Measurements from ENCODE around the gene ACKR3.

ACKR3 gene

DNA sequence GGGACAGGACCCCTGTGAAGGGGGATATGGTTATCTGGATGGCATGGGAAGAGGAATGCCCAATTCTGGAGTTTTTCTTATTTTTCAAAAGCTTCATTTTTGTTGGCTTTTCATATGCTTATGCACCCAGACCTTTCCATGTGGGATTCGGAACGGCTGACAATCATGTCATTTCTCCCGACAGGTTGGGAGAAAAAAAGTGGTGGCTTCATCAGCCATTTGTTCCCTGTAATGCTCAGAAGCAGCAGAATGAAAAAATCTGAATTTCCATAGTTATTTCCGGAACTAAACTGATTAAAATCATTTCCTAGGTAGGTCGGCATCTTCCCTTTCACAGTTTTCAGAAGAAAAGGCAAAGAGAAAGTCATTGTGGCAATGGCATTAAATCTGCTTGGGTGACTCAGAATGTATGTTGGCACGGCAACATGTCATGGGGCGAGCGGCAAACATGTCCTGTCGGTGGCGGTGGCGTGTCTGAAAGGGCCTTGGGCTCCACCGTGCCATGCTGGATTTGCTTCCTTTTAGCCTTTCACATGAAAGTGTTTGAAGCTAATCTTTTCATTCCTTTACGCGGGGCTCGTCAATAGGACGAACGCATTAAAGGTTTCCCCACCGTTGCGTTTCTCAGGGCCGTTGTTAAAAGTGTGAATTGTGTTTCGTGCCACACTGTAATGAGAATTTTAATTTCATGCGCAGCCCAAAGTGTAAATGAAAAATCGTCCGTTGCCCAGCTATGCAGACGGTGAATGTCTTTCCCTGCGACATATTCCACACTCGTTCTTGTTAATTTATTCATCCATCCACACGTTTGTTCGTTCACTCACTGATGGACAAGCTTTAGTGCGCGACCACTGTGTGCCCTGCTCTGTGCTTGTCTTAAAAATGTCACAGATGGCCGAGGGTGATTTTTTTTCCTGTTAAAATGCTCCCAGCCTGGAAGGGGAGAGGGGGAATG lies 18.5 kb downstream of the ACKR3 start:
- Histone ChIP-seq H3K27me3 (ENCODE audit: control insufficient read depth, insufficient read depth, low read length) (no peaks in the 10 kb centered on the region), H3K4me1 (ENCODE audit: control insufficient read depth, insufficient read depth, low read length) (no peaks in the 10 kb centered on the region), H3K27ac (ENCODE audit: low read depth, low read length) (no peak overlapping the region), H3K9me3 (ENCODE audit: control insufficient read depth, insufficient read depth, low read depth, low read length) (peaks cover 5% of the 10 kb centered on the region; the same call in 1 of the 2 replicates), H3K4me3 (ENCODE audit: low read depth, low read length) (no peak overlapping the region), H3K9ac (ENCODE audit: low read length) (no peak overlapping the region), H3K36me3 (ENCODE audit: control insufficient read depth, insufficient read depth, low read length) (no peaks in the 10 kb centered on the region)

DNA sequence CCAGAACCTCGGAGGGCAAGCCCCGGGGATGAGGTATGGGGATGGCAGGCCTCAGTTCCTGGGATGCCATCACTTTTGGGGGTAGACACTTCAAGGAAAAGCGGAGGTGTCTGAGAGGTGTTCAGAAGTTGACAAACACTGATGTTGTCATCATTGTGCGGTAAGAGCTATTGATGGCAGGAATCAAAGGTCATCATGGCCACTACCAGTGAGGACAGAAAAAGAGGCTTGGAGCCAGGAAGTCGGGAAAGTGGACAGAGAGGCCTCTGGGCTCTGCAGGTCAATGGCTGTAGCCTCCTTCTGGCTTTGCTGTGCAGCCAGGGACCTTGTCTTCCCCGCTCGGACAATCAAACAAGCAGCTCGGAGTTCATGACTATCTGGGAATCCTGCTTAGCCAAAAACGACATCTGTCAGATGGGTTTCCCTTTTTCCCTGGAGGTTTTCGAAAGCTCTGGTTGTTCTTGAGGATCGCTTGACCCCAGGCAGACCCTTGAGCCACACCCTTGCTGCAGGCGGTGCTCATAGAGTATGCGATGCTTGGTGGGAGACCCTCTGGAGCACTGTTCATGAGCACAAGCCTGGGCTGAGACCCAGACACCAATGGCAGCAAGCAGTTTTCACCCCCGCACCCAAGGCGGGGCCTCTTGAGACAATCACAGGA lies 19.4 kb downstream of the ACKR3 start:
- Histone ChIP-seq H3K27ac (ENCODE audit: low read depth, low read length) (no peak overlapping the region), H3K36me3 (ENCODE audit: control insufficient read depth, insufficient read depth, low read length) (no peaks in the 10 kb centered on the region), H3K27me3 (ENCODE audit: control insufficient read depth, insufficient read depth, low read length) (no peaks in the 10 kb centered on the region), H3K9me3 (ENCODE audit: control insufficient read depth, insufficient read depth, low read depth, low read length) (peaks cover 5% of the 10 kb centered on the region; the same call in 1 of the 2 replicates), H3K9ac (ENCODE audit: low read length) (no peak overlapping the region), H3K4me1 (ENCODE audit: control insufficient read depth, insufficient read depth, low read length) (no peaks in the 10 kb centered on the region), H3K4me3 (ENCODE audit: low read depth, low read length) (no peak overlapping the region)

DNA sequence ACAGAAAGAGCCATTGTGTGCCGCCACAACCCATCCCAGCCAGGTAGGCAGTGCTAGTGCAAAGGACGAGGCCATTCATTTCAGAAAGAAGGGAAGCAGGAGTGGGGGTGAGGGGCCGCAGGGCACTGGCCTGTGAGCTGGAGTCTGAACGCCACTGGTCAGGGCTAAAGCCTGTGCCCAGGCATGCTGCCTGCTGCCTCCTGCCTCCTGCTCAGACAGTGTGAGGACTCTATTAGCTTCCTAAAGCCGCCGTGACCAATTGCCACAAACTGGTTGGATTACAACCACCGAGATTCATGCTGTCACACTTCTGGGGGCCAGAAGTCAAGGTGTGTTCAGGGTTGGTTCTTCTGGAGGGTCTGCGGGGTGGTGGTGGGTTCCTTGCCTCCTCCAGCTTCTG lies 21.2 kb downstream of the ACKR3 start:
- no peak overlapping the region for H3K9ac ChIP-seq (ENCODE audit: low read length)
- H3K4me3 ChIP-seq (ENCODE audit: low read depth, low read length): no peak overlapping the region
- H3K27me3 ChIP-seq (ENCODE audit: control insufficient read depth, insufficient read depth, low read length): no peaks in the 10 kb centered on the region
- peaks cover 5% of the 10 kb centered on the region; the same call in 1 of the 2 replicates for H3K9me3 ChIP-seq (ENCODE audit: control insufficient read depth, insufficient read depth, low read depth, low read length)
- no peaks in the 10 kb centered on the region for H3K4me1 ChIP-seq (ENCODE audit: control insufficient read depth, insufficient read depth, low read length)
- H3K27ac ChIP-seq (ENCODE audit: low read depth, low read length): no peak overlapping the region
- no peaks in the 10 kb centered on the region for H3K36me3 ChIP-seq (ENCODE audit: control insufficient read depth, insufficient read depth, low read length)

DNA sequence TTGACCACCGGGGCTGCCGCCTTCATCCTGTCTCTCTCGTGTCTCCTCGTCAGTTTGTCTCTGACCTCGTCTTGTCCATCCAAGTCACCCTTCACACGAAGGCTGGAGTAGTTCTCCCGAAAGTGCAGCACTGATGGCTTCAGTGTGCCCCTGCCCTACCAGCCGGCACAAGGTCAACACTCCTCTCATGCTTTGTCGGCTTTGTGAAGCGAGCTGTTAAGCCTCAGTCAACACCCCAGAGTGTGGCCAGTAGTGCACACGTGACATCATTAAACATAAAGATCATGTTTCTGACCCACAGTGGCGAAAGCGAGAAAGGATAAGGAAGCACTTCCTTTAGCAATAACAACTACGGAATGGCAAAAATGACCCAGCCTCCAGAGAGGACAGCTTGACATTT lies 23.2 kb downstream of the ACKR3 start:
- H3K4me1 ChIP-seq (ENCODE audit: control insufficient read depth, insufficient read depth, low read length): no peaks in the 10 kb centered on the region
- H3K4me3 ChIP-seq (ENCODE audit: low read depth, low read length): no peak overlapping the region
- no peak overlapping the region for H3K9ac ChIP-seq (ENCODE audit: low read length)
- H3K27me3 ChIP-seq (ENCODE audit: control insufficient read depth, insufficient read depth, low read length): no peaks in the 10 kb centered on the region
- no peaks in the 10 kb centered on the region for H3K9me3 ChIP-seq (ENCODE audit: control insufficient read depth, insufficient read depth, low read depth, low read length)
- H3K36me3 ChIP-seq (ENCODE audit: control insufficient read depth, insufficient read depth, low read length): no peaks in the 10 kb centered on the region
- no peak overlapping the region for H3K27ac ChIP-seq (ENCODE audit: low read depth, low read length)

DNA sequence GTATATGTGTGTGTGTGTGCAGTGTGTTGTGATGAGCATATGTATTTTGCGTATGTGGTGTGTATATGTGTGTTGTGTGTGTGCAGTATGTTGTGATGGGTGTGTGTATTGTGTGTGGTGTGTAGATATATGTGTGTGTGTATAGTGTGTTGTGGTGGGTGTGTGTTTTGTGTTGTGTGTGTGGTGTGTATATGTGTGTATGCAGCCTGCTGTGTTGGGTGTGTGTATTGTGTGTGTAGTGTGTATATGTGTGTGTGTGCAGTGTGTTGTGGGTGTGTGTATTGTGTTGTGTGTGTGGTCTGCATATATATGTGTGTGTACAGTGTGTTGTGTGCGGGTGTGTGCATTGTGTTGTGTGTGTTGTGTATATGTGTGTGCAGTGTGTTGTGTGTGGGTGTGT lies 23.9 kb downstream of the ACKR3 start:
- Histone ChIP-seq H3K9me3 (ENCODE audit: control insufficient read depth, insufficient read depth, low read depth, low read length) (no peaks in the 10 kb centered on the region), H3K36me3 (ENCODE audit: control insufficient read depth, insufficient read depth, low read length) (no peaks in the 10 kb centered on the region), H3K27me3 (ENCODE audit: control insufficient read depth, insufficient read depth, low read length) (no peaks in the 10 kb centered on the region), H3K27ac (ENCODE audit: low read depth, low read length) (no peak overlapping the region), H3K4me1 (ENCODE audit: control insufficient read depth, insufficient read depth, low read length) (0 out of 2 replicates have a peak, but pooled peaks cover 1% of the 10 kb centered on the region), H3K9ac (ENCODE audit: low read length) (no peak overlapping the region), H3K4me3 (ENCODE audit: low read depth, low read length) (no peak overlapping the region)

DNA sequence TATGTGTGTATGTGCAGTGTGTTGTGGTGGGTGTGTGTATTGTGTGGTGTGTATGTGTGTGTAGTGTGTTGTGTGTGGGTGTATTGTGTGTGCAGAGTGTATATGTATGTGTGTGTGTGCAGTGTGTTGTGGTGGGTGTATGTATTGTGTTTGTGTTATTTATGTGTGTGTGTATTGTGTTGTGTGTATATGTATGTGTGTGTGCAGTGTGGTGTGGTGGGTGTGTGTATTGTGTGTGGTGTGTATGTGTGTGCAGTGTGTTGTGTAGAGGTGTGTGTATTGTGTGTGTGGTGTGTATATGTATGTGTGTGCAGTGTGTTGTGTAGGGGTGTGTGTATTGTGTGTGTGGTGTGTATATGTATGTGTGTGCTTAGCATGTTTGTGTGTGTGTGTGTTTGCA lies 24.3 kb downstream of the ACKR3 start:
- Histone ChIP-seq H3K27ac (ENCODE audit: low read depth, low read length) (no peak overlapping the region), H3K27me3 (ENCODE audit: control insufficient read depth, insufficient read depth, low read length) (no peaks in the 10 kb centered on the region), H3K9ac (ENCODE audit: low read length) (no peak overlapping the region), H3K4me1 (ENCODE audit: control insufficient read depth, insufficient read depth, low read length) (0 out of 2 replicates have a peak, but pooled peaks cover 4% of the 10 kb centered on the region), H3K9me3 (ENCODE audit: control insufficient read depth, insufficient read depth, low read depth, low read length) (no peaks in the 10 kb centered on the region), H3K4me3 (ENCODE audit: low read depth, low read length) (no peak overlapping the region), H3K36me3 (ENCODE audit: control insufficient read depth, insufficient read depth, low read length) (no peaks in the 10 kb centered on the region)

DNA sequence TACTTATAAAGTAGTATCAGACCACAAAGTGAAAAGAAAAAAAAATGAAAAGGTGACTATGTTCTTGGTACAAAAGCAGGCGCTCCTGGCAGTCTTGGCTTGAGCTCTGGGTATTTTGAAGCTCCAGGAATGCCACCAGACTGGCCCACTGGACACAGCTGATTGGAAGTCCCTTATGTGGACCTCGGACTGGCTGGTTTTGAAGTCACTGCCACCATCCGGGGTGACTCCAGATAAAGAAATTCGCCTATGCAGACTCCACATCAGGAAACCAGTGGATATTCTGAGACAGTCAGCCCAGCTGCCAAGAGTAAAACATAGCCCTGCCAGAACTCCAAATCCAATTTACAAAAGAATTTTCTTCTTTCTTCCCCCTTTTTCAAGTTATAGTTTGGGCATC lies 28.0 kb downstream of the ACKR3 start:
- Histone ChIP-seq H3K27ac (ENCODE audit: low read depth, low read length) (no peak overlapping the region), H3K4me3 (ENCODE audit: low read depth, low read length) (no peak overlapping the region), H3K27me3 (ENCODE audit: control insufficient read depth, insufficient read depth, low read length) (no peaks in the 10 kb centered on the region), H3K9me3 (ENCODE audit: control insufficient read depth, insufficient read depth, low read depth, low read length) (no peaks in the 10 kb centered on the region), H3K36me3 (ENCODE audit: control insufficient read depth, insufficient read depth, low read length) (no peaks in the 10 kb centered on the region), H3K9ac (ENCODE audit: low read length) (no peak overlapping the region), H3K4me1 (ENCODE audit: control insufficient read depth, insufficient read depth, low read length) (0 out of 2 replicates have a peak, but pooled peaks cover 4% of the 10 kb centered on the region)

DNA sequence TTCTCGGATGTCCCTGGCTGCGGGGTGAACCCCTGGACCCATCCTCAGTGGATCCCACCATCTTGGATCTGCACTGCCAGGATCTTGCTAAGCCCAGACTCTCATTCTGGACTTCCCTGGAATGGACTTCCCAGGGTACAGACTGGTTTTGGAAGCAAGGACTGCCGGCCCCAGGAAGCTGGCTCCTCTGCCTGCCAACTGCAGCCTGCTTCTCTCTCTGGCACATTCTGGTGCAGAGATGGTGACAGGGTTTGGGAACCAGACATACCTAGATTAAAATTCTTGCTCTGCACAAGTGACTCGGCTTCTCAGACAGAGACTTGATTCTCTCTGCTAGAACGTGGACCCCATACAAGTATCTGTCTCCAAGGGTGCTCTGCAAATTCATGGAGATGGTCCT lies 29.4 kb downstream of the ACKR3 start:
- H3K4me1 ChIP-seq (ENCODE audit: control insufficient read depth, insufficient read depth, low read length): 0 out of 2 replicates have a peak, but pooled peaks cover 4% of the 10 kb centered on the region
- H3K27ac ChIP-seq (ENCODE audit: low read depth, low read length): no peak overlapping the region
- H3K9ac ChIP-seq (ENCODE audit: low read length): no peak overlapping the region
- H3K27me3 ChIP-seq (ENCODE audit: control insufficient read depth, insufficient read depth, low read length): no peaks in the 10 kb centered on the region
- no peaks in the 10 kb centered on the region for H3K9me3 ChIP-seq (ENCODE audit: control insufficient read depth, insufficient read depth, low read depth, low read length)
- no peak overlapping the region for H3K4me3 ChIP-seq (ENCODE audit: low read depth, low read length)
- H3K36me3 ChIP-seq (ENCODE audit: control insufficient read depth, insufficient read depth, low read length): no peaks in the 10 kb centered on the region

DNA sequence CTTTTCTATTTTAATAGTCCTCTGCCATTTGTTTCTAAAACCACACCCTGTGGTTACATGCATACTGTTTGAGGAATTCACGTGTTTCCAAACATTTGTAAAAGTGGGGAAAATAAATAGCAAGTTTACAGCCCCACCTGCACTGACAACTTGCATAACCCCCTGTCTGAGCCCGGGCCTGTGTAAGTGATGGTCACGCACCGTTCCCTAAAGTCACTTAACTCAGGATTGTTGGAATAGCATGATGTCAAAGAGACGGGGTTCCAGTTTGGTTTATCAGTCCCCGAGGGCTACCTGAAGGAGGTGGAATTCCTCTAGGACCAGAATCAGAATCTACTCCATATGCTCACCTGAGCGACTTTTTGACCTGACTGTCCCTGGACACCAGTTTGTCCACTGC lies 30.5 kb downstream of the ACKR3 start:
- H3K4me3 ChIP-seq (ENCODE audit: low read depth, low read length): no peak overlapping the region
- H3K36me3 ChIP-seq (ENCODE audit: control insufficient read depth, insufficient read depth, low read length): no peaks in the 10 kb centered on the region
- no peak overlapping the region for H3K27ac ChIP-seq (ENCODE audit: low read depth, low read length)
- 0 out of 2 replicates have a peak, but pooled peaks cover 2% of the 10 kb centered on the region for H3K27me3 ChIP-seq (ENCODE audit: control insufficient read depth, insufficient read depth, low read length)
- no peak overlapping the region for H3K9ac ChIP-seq (ENCODE audit: low read length)
- 0 out of 2 replicates have a peak, but pooled peaks cover 4% of the 10 kb centered on the region for H3K4me1 ChIP-seq (ENCODE audit: control insufficient read depth, insufficient read depth, low read length)
- H3K9me3 ChIP-seq (ENCODE audit: control insufficient read depth, insufficient read depth, low read depth, low read length): no peaks in the 10 kb centered on the region

DNA sequence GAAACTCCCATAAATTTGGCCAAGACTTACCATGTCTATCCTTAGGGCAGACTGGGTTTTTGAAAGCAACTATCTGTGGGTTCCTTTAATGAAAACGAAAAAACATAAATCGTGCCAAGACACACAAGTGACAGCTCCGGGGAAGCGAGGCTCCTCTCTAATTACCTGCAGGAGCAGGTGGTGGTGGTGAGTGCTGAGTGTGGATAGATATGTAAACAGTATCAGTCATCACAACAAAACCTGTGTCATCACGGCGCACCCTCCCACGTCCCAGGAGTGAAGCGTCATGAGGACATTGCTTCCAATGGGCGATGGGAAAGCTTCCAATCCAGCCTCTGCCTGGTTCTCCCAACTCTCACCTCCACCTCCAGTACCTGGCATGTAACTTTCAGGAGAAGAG lies 31.3 kb downstream of the ACKR3 start:
- no peaks in the 10 kb centered on the region for H3K9me3 ChIP-seq (ENCODE audit: control insufficient read depth, insufficient read depth, low read depth, low read length)
- no peak overlapping the region for H3K27ac ChIP-seq (ENCODE audit: low read depth, low read length)
- H3K9ac ChIP-seq (ENCODE audit: low read length): no peak overlapping the region
- no peak overlapping the region for H3K4me3 ChIP-seq (ENCODE audit: low read depth, low read length)
- H3K27me3 ChIP-seq (ENCODE audit: control insufficient read depth, insufficient read depth, low read length): 0 out of 2 replicates have a peak, but pooled peaks cover 3% of the 10 kb centered on the region
- H3K4me1 ChIP-seq (ENCODE audit: control insufficient read depth, insufficient read depth, low read length): 0 out of 2 replicates have a peak, but pooled peaks cover 4% of the 10 kb centered on the region
- H3K36me3 ChIP-seq (ENCODE audit: control insufficient read depth, insufficient read depth, low read length): no peaks in the 10 kb centered on the region

Measured in HUES6 (cell line).